H1 (cell line): ENCODE measurements around the gene RPGR.

Experiments used
- CHD2 ChIP-seq: IDR thresholded peaks from 2 replicates; pipeline ENCODE4 v1.6.1; 2012; ENCODE audit warnings: low read length, improper control_type of control experiment
- EP300 ChIP-seq, 2 experiments: IDR thresholded peaks; 1 replicate in 1 of 2; 2 replicates in 1 of 2; pipeline ENCODE4 v1.6.1; 2011 to 2012; ENCODE audit warnings: low read depth in 2 of 2, low read length in 2 of 2, mild to moderate bottlenecking in 2 of 2, borderline replicate concordance in 1 of 2, inconsistent platforms in 1 of 2, moderate library complexity in 1 of 2
- EZH2 ChIP-seq: fragments of 200-600 bp; sonication (generic); IDR thresholded peaks from 2 replicates; pipeline ENCODE4 v1.7.1; 2012; ENCODE audit warnings: low read depth, mild to moderate bottlenecking, moderate library complexity, low read length, inconsistent platforms; ENCODE audit not compliant: severe bottlenecking
- HDAC2 ChIP-seq, 2 experiments: fragments of 300-600 bp in 1 of 2; sonication (generic) in 1 of 2; IDR thresholded peaks; 2 replicates each; pipeline ENCODE4 v1.6.1; 2011 to 2012; ENCODE audit warnings: low read depth in 2 of 2, low read length in 2 of 2, mild to moderate bottlenecking in 2 of 2, moderate library complexity in 2 of 2, borderline replicate concordance in 1 of 2, inconsistent platforms in 1 of 2
- PHF8 ChIP-seq: fragments of 200-600 bp; sonication (generic); conservative IDR thresholded peaks from 2 replicates; pipeline ENCODE4 v1.7.1; 2012; ENCODE audit warnings: low read depth, mild to moderate bottlenecking, inconsistent platforms, low read length, moderate library complexity
- POLR2A ChIP-seq, 2 experiments: IDR thresholded peaks; 1 replicate in 1 of 2; 2 replicates in 1 of 2; pipeline ENCODE4 v1.6.1; 2011; ENCODE audit warnings: low read depth in 2 of 2, low read length in 2 of 2, mild to moderate bottlenecking in 2 of 2; ENCODE audit errors: control extremely low read depth in 1 of 2
- POU5F1 ChIP-seq: IDR thresholded peaks from 2 replicates; pipeline ENCODE4 v1.6.1; 2011; ENCODE audit warnings: low read depth, mild to moderate bottlenecking, low read length, moderate library complexity
- RFX5 ChIP-seq: IDR thresholded peaks from 2 replicates; pipeline ENCODE4 v1.6.1; 2011; ENCODE audit warnings: low read depth, low read length, improper control_type of control experiment, borderline replicate concordance
- RNF2 ChIP-seq: fragments of 200-900, 300-1000 bp; sonication (generic); IDR thresholded peaks from 2 replicates; pipeline ENCODE4 v1.7.1; 2016; ENCODE audit warnings: borderline replicate concordance, low read depth, mild to moderate bottlenecking, antibody characterized with exemption, low read length; ENCODE audit not compliant: poor library complexity, severe bottlenecking; ENCODE audit errors: missing control alignments
- SIN3A ChIP-seq, 2 experiments: IDR thresholded peaks in 1 of 2; conservative IDR thresholded peaks in 1 of 2; 2 replicates each; pipeline ENCODE4 v1.6.1; 2011 to 2012; ENCODE audit warnings: low read length in 2 of 2, improper control_type of control experiment in 1 of 2, low read depth in 1 of 2, mild to moderate bottlenecking in 1 of 2
- SIX5 ChIP-seq: IDR thresholded peaks from 2 replicates; pipeline ENCODE4 v1.6.1; 2011; ENCODE audit warnings: mild to moderate bottlenecking, low read depth, low read length
- YY1 ChIP-seq: IDR thresholded peaks from 2 replicates; pipeline ENCODE4 v1.6.1; 2011; ENCODE audit warnings: low read depth, mild to moderate bottlenecking, low read length
- ZNF274 ChIP-seq: IDR thresholded peaks from 2 replicates; pipeline ENCODE4 v1.7.0; 2012; ENCODE audit warnings: low read length, borderline replicate concordance; ENCODE audit errors: extremely low read depth
- TF ChIP-seq, protein P1 (sequence below), 3 experiments: IDR thresholded peaks; 1 replicate in 2 of 3; 2 replicates in 1 of 3; pipeline versions ENCODE4 v1.5.1 to v1.6.1; 2011; ENCODE audit warnings: low read length in 3 of 3, mild to moderate bottlenecking in 3 of 3, inconsistent platforms in 2 of 3, low read depth in 1 of 3, moderate library complexity in 1 of 3; ENCODE audit not compliant: insufficient read depth in 1 of 3; ENCODE audit errors: control extremely low read depth in 1 of 3

GRCh38 chrX:38247051-38247450, 80.3 kb downstream of the RPGR start:
- no peak for TF ChIP-seq YY1
- no peak for TF ChIP-seq ZNF274
- no peak for TF ChIP-seq RFX5
- TF ChIP-seq, protein P1, sequence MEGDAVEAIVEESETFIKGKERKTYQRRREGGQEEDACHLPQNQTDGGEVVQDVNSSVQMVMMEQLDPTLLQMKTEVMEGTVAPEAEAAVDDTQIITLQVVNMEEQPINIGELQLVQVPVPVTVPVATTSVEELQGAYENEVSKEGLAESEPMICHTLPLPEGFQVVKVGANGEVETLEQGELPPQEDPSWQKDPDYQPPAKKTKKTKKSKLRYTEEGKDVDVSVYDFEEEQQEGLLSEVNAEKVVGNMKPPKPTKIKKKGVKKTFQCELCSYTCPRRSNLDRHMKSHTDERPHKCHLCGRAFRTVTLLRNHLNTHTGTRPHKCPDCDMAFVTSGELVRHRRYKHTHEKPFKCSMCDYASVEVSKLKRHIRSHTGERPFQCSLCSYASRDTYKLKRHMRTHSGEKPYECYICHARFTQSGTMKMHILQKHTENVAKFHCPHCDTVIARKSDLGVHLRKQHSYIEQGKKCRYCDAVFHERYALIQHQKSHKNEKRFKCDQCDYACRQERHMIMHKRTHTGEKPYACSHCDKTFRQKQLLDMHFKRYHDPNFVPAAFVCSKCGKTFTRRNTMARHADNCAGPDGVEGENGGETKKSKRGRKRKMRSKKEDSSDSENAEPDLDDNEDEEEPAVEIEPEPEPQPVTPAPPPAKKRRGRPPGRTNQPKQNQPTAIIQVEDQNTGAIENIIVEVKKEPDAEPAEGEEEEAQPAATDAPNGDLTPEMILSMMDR (IDR thresholded peaks at IDR 0.05; ENCODE audit: control extremely low read depth in 1 of 3, insufficient read depth in 1 of 3, low read depth in 1 of 3, low read length in 3 of 3) = no peak
- TF ChIP-seq EP300 (IDR thresholded peaks at IDR 0.05; ENCODE audit: borderline replicate concordance in 1 of 2, low read depth in 2 of 2, low read length in 2 of 2) = no peak
- no peak for TF ChIP-seq HDAC2 (IDR thresholded peaks at IDR 0.05; ENCODE audit: borderline replicate concordance in 1 of 2, low read depth in 2 of 2, low read length in 2 of 2)
- no peak for TF ChIP-seq SIN3A (conservative IDR thresholded peaks at IDR 0.05 in 1 of 2, IDR thresholded peaks at IDR 0.05 in 1 of 2; ENCODE audit: low read depth in 1 of 2, low read length in 2 of 2)
- TF ChIP-seq EZH2 = no peak
- TF ChIP-seq RNF2 = no peak
- TF ChIP-seq PHF8 = no peak
- no peak for TF ChIP-seq SIX5
- TF ChIP-seq CHD2 = no peak
- no peak for TF ChIP-seq POU5F1
- TF ChIP-seq POLR2A (IDR thresholded peaks at IDR 0.05; ENCODE audit: control extremely low read depth in 1 of 2, low read depth in 2 of 2, low read length in 2 of 2) = no peak
